Ishikawa (cell line): Measurements from ENCODE around the gene MAGI2.

Experiments
- CEBPB ChIP-seq: IDR thresholded peaks from 2 replicates; pipeline ENCODE4 v1.6.1; 2012
- CREB1 ChIP-seq: IDR thresholded peaks from 2 replicates; pipeline ENCODE4 v1.6.1; 2012; ENCODE audit warnings: low read depth
- EGR1 ChIP-seq: IDR thresholded peaks from 2 replicates; pipeline ENCODE4 v1.6.1; 2012
- EP300 ChIP-seq: IDR thresholded peaks from 2 replicates; pipeline ENCODE4 v1.6.1; 2012; ENCODE audit warnings: borderline replicate concordance
- FOXM1 ChIP-seq: IDR thresholded peaks from 2 replicates; pipeline ENCODE4 v1.6.1; 2012; ENCODE audit warnings: low read depth, borderline replicate concordance
- NFIC ChIP-seq: IDR thresholded peaks from 2 replicates; pipeline ENCODE4 v1.6.1; 2012
- RAD21 ChIP-seq: IDR thresholded peaks from 2 replicates; pipeline ENCODE4 v1.6.1; 2012; ENCODE audit warnings: low read depth
- TAF1 ChIP-seq: IDR thresholded peaks from 2 replicates; pipeline ENCODE4 v1.6.1; 2012; ENCODE audit warnings: low read depth, mild to moderate bottlenecking
- TCF12 ChIP-seq: IDR thresholded peaks from 2 replicates; pipeline ENCODE4 v1.6.1; 2012; ENCODE audit warnings: low read depth
- TEAD4 ChIP-seq: IDR thresholded peaks from 2 replicates; pipeline ENCODE4 v1.6.1; 2012
- YY1 ChIP-seq: IDR thresholded peaks from 2 replicates; pipeline ENCODE4 v1.6.1; 2012; ENCODE audit warnings: low read depth
- ZBTB7A ChIP-seq: IDR thresholded peaks from 2 replicates; pipeline ENCODE4 v1.6.1; 2012; ENCODE audit warnings: low read depth
- TF ChIP-seq, protein P1 (sequence below): IDR thresholded peaks from 2 replicates; pipeline ENCODE4 v1.6.1; 2012; ENCODE audit warnings: low read depth, mild to moderate bottlenecking
- TF ChIP-seq, protein P2 (sequence below): IDR thresholded peaks from 2 replicates; pipeline ENCODE4 v1.6.1; 2012
- TF ChIP-seq, protein P3 (sequence below): IDR thresholded peaks from 2 replicates; pipeline ENCODE4 v1.6.1; 2012

The MAGI2 gene

DNA sequence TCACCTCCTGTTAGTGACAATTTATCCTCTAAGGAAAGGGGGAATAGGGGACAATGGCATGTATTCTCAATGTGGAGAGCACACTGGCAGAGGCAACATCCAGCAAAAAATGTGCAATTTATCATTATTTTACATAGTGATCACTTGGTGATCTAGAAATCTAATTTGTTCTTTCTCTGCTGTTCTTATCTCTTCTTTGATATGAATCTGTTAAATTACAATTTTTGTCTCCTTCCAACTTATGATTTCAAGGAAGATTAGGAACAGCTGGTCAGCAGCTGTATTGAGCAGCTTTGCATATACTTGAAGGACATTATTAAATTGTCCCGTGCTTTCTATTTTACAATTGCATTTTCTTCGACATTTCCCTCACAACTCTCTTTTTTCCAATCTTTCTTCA lies 213.1 kb downstream of the MAGI2 start:
- TF ChIP-seq, protein P1, sequence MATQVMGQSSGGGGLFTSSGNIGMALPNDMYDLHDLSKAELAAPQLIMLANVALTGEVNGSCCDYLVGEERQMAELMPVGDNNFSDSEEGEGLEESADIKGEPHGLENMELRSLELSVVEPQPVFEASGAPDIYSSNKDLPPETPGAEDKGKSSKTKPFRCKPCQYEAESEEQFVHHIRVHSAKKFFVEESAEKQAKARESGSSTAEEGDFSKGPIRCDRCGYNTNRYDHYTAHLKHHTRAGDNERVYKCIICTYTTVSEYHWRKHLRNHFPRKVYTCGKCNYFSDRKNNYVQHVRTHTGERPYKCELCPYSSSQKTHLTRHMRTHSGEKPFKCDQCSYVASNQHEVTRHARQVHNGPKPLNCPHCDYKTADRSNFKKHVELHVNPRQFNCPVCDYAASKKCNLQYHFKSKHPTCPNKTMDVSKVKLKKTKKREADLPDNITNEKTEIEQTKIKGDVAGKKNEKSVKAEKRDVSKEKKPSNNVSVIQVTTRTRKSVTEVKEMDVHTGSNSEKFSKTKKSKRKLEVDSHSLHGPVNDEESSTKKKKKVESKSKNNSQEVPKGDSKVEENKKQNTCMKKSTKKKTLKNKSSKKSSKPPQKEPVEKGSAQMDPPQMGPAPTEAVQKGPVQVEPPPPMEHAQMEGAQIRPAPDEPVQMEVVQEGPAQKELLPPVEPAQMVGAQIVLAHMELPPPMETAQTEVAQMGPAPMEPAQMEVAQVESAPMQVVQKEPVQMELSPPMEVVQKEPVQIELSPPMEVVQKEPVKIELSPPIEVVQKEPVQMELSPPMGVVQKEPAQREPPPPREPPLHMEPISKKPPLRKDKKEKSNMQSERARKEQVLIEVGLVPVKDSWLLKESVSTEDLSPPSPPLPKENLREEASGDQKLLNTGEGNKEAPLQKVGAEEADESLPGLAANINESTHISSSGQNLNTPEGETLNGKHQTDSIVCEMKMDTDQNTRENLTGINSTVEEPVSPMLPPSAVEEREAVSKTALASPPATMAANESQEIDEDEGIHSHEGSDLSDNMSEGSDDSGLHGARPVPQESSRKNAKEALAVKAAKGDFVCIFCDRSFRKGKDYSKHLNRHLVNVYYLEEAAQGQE = no peak
- no peak for TF ChIP-seq EGR1
- no peak for TF ChIP-seq CREB1
- TF ChIP-seq EP300 = no peak
- TF ChIP-seq FOXM1 = no peak
- no peak for TF ChIP-seq ZBTB7A
- TF ChIP-seq RAD21 = no peak
- no peak for TF ChIP-seq NFIC
- no peak for TF ChIP-seq YY1
- TF ChIP-seq TEAD4 = no peak
- TF ChIP-seq, protein P2, sequence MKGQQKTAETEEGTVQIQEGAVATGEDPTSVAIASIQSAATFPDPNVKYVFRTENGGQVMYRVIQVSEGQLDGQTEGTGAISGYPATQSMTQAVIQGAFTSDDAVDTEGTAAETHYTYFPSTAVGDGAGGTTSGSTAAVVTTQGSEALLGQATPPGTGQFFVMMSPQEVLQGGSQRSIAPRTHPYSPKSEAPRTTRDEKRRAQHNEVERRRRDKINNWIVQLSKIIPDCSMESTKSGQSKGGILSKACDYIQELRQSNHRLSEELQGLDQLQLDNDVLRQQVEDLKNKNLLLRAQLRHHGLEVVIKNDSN = no peak
- TF ChIP-seq, protein P3, sequence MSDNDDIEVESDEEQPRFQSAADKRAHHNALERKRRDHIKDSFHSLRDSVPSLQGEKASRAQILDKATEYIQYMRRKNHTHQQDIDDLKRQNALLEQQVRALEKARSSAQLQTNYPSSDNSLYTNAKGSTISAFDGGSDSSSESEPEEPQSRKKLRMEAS = no peak
- no peak for TF ChIP-seq TAF1
- TF ChIP-seq TCF12 = no peak

DNA sequence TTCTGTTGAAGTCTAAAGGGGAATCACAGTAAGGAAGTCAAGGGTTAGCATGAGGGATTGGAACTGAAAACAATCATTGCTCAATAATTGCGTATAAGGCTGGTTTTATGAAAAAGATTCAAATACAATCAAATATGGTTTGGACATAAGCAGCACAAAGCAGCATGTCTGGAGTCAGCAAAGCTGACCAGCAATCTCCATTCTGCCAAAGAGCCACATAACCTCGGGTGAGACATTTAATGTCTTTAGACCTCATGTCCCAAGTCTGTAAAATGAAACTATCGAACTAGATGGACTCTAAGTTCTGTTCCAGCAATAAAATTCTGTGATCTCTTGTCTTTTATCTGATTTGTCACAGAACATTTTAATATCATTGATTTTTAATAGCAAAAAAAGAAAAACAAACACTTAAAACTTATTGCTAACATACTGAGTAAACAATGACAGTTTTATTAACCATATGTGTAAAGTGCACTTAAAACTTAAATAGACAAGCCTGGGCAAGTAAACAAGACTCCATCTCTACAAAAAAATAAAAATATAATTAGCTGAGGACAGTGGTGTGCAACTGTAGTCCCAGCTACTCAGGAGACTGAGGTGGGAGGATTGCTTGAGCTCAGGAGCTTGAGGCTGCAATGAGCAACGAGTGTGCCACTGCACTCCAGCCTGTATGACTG lies 217.0 kb downstream of the MAGI2 start:
- TF ChIP-seq RAD21 (no peak), CEBPB (no peak), EP300 (no peak), NFIC (no peak), TEAD4 (no peak)
- TF ChIP-seq, protein P2 = no peak

DNA sequence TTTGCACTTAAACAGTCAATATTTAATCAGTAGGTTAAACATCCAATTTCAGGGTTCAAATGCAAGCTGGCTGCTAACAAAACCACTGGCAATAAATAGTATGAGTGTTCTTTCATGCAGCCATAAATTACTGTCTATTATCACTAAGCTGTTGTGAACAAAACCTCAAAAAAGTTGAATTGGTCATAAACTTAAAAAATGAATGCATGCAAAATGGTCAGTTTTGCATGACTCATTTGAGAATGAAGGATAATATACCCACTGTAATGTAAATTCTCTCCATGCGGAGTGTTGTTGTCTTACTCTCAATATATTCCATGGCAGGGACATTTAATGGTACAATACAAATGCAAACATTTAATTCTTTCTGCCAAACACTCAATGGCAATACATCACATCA lies 226.4 kb downstream of the MAGI2 start:
- no peak for TF ChIP-seq YY1
- TF ChIP-seq CEBPB = no peak
- TF ChIP-seq EGR1 = no peak
- no peak for TF ChIP-seq EP300
- no peak for TF ChIP-seq ZBTB7A
- no peak for TF ChIP-seq FOXM1
- TF ChIP-seq NFIC = no peak
- no peak for TF ChIP-seq RAD21
- TF ChIP-seq, protein P2 = no peak
- TF ChIP-seq, protein P3 = no peak
- no peak for TF ChIP-seq CREB1
- TF ChIP-seq, protein P1 = no peak
- TF ChIP-seq TAF1 = no peak
- TF ChIP-seq TCF12 = no peak
- TF ChIP-seq TEAD4 = no peak

DNA sequence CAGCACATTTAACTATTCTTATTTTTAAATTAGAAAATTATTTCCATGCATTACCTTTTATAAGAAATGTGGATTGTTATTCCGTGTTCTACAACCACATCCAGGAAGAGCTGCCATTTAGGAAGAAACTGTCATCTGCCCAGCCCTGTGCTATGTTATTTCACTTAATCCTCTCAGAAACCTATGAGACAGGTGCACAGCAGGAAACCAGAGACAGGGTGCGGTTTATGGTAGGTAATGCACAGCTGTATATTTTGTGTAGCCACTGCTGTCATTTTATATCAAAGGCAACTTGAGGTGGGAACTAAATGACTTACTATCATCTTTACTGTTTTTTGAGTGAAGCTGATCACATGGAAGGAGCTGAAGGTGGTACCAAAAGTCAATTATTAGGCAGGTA lies 232.3 kb downstream of the MAGI2 start:
- TF ChIP-seq FOXM1 = no peak
- TF ChIP-seq TAF1 = no peak
- TF ChIP-seq NFIC = no peak
- no peak for TF ChIP-seq TEAD4
- TF ChIP-seq TCF12 = no peak
- TF ChIP-seq RAD21 = no peak
- TF ChIP-seq EGR1 = no peak
- no peak for TF ChIP-seq YY1
- TF ChIP-seq CREB1 = no peak
- TF ChIP-seq, protein P2 = no peak
- TF ChIP-seq ZBTB7A = no peak
- no peak for TF ChIP-seq EP300
- no peak for TF ChIP-seq CEBPB
- TF ChIP-seq, protein P1 = no peak
- TF ChIP-seq, protein P3 = no peak
